A673 (cell line): ENCODE data around the gene GDF9. TPM values are rescaled to one million over a fixed set of nuclear protein-coding genes. Genes with fewer than 3 reads are reported as not detected.

Experiments used
- BruUV-seq: library from RNA; stranded (reverse); fragments of 400-500 nt; replicated peaks from 2 replicates; lab custom pipeline; 2021; lab: Mats Ljungman, UMichigan
- CTCF ChIA-PET: fragments of 300-600 bp; sonication (Branson Sonifier 250); formaldehyde crosslinking; loops from one replicate; lab custom pipeline; 2022; ENCODE audit warnings: antibody characterized with exemption; lab: Charles Lee
- POLR2A ChIA-PET: fragments of 300-600 bp; sonication (Branson Sonifier 250); formaldehyde crosslinking; loops from one replicate; lab custom pipeline; 2022; ENCODE audit warnings: antibody characterized with exemption; ENCODE audit not compliant: low non-redundant PET; lab: Charles Lee
- DNase-seq: peaks from one replicate; pipeline ENCODE4 v3.0.0-alpha.2; 2015; ENCODE audit warnings: low spot score
- H3K27ac ChIP-seq: fragments of 200-600 bp; sonication (generic); 2 replicates; pipeline ENCODE4 v1.5.1; 2016; ENCODE audit warnings: mixed run types, low read depth, mild to moderate bottlenecking, mixed read lengths, antibody characterized with exemption, low read length; ENCODE audit not compliant: poor library complexity, severe bottlenecking
- H3K27me3 ChIP-seq: fragments of 200-600 bp; sonication (generic); replicated peaks from 2 replicates; pipeline ENCODE4 v1.6.1; 2017; ENCODE audit warnings: mixed run types, low read depth, mild to moderate bottlenecking, mixed read lengths, antibody characterized with exemption, low read length; ENCODE audit not compliant: insufficient read depth, poor library complexity
- H3K36me3 ChIP-seq: fragments of 200-600 bp; sonication (generic); 2 replicates; pipeline ENCODE4 v1.6.1; 2016; ENCODE audit warnings: mixed run types, mild to moderate bottlenecking, mixed read lengths, antibody characterized with exemption, low read length; ENCODE audit not compliant: insufficient read depth, poor library complexity, severe bottlenecking
- H3K4me1 ChIP-seq: fragments of 200-600 bp; sonication (generic); 2 replicates; pipeline ENCODE4 v1.6.1; 2017; ENCODE audit warnings: mixed run types, mild to moderate bottlenecking, mixed read lengths, antibody characterized with exemption, low read length; ENCODE audit not compliant: insufficient read depth, poor library complexity, severe bottlenecking
- H3K4me3 ChIP-seq: fragments of 200-600 bp; sonication (generic); 2 replicates; pipeline ENCODE4 v1.5.1; 2016; ENCODE audit warnings: low read depth, mixed run types, mild to moderate bottlenecking, mixed read lengths, low read length; ENCODE audit not compliant: poor library complexity, severe bottlenecking
- H3K9me3 ChIP-seq: fragments of 200-600 bp; sonication (generic); 2 replicates; pipeline ENCODE4 v1.6.1; 2016; ENCODE audit warnings: mixed run types, low read depth, mild to moderate bottlenecking, mixed read lengths, antibody characterized with exemption, low read length; ENCODE audit not compliant: poor library complexity, severe bottlenecking
- CTCF ChIP-seq: fragments of 300-800, 200-600 bp; sonication (generic); conservative IDR thresholded peaks from 2 replicates; pipeline ENCODE4 v1.5.1; 2017; ENCODE audit warnings: low read depth, mild to moderate bottlenecking, antibody characterized with exemption, low read length, moderate library complexity, mixed read lengths
- EZH2 ChIP-seq: fragments of 200-600 bp; sonication (generic); IDR thresholded peaks from 2 replicates; pipeline ENCODE4 v1.6.1; 2017; ENCODE audit warnings: borderline replicate concordance, low read depth, mild to moderate bottlenecking, mixed read lengths, antibody characterized with exemption, low read length; ENCODE audit not compliant: poor library complexity, severe bottlenecking
- intact Hi-C: fragments of 100-400 bp; cut with micrococcal nuclease; formaldehyde crosslinking; loops from one replicate; pipeline ENCODE4 v1.10.0; 2022; ENCODE audit not compliant: unreplicated experiment
- total RNA-seq: library from RNA; stranded (reverse); gene quantifications from 2 replicates; pipeline ENCODE4 v1.2.3, GENCODE V29; 2021

GDF9 gene
- total RNA-seq, 1 experiment from 2014 or later = 0.32 TPM

- no TSS peak for BruUV-seq
- TF ChIP-seq CTCF (no peak), EZH2 (no peak)
- peaks cover 4% of the 10 kb centered on the region for H3K4me1 ChIP-seq
- no peaks in the 10 kb centered on the region for H3K36me3 ChIP-seq
- H3K4me3 ChIP-seq = no peak overlapping the region
- intact Hi-C loops = no loop called here
- no peak for DNase-seq
- CTCF ChIA-PET = interaction anchor here (0.6 kb wide), 1 partner anchor 451 kb away, joined by 3 read pairs; no protein-coding TSS in a partner anchor
- H3K27ac ChIP-seq = no peak overlapping the region
- H3K9me3 ChIP-seq = no peaks in the 10 kb centered on the region
- POLR2A ChIA-PET = no interaction called here
- no peaks in the 10 kb centered on the region for H3K27me3 ChIP-seq
Measured at GRCh38 chr5:132823481-132824050, 42.7 kb downstream of the GDF9 start.

- no peak overlapping the region for H3K27ac ChIP-seq
- peaks cover 4% of the 10 kb centered on the region for H3K4me1 ChIP-seq
- no peaks in the 10 kb centered on the region for H3K9me3 ChIP-seq
- H3K36me3 ChIP-seq = no peaks in the 10 kb centered on the region
- no peak overlapping the region for H3K4me3 ChIP-seq
- ChIA-PET CTCF (interaction anchor here (0.6 kb wide), 1 partner anchor 450 kb away, joined by 3 read pairs; no protein-coding TSS in a partner anchor), POLR2A (no interaction called here)
- TF ChIP-seq CTCF (no peak), EZH2 (no peak)
- DNase-seq = no peak
- intact Hi-C loops = no loop called here
- BruUV-seq = no TSS peak
- no peaks in the 10 kb centered on the region for H3K27me3 ChIP-seq
Measured at GRCh38 chr5:132822650-132823480, 43.4 kb downstream of the GDF9 start.

- TF ChIP-seq CTCF = no peak
- no peak for TF ChIP-seq EZH2
- intact Hi-C loops = loop anchor here (2.0 kb wide), 1 partner anchor 75 kb away; the partner anchor contains the start of gene CCNI2
- Histone ChIP-seq H3K4me1 (peaks cover 4% of the 10 kb centered on the region), H3K36me3 (no peaks in the 10 kb centered on the region), H3K27me3 (no peaks in the 10 kb centered on the region), H3K9me3 (no peaks in the 10 kb centered on the region), H3K27ac (no peak overlapping the region), H3K4me3 (no peak overlapping the region)
- POLR2A ChIA-PET = no interaction called here
- DNase-seq = no peak
- BruUV-seq = no TSS peak
- CTCF ChIA-PET = interaction anchor here (2.6 to 2.8 kb wide), 2 partner anchors 67 to 295 kb away, joined by 11 to 12 read pairs; no protein-coding TSS in a partner anchor
Measured at GRCh38 chr5:132821791-132822190, 44.5 kb downstream of the GDF9 start.
